Karpas-422 (cell line): ENCODE results near the gene TTC22. TPM values are rescaled to one million over a fixed set of nuclear protein-coding genes. Genes with fewer than 3 reads are reported as not detected.

ENCODE experiments used
- DNase-seq: peaks from one replicate; pipeline ENCODE4 v3.0.0-alpha.2; 2015
- H2AFZ ChIP-seq: fragments of 200-600 bp; sonication (generic); 2 replicates; pipeline ENCODE4 v1.6.1; 2014; ENCODE audit warnings: antibody characterized with exemption, low read length, mixed read lengths
- H3K27ac ChIP-seq: fragments of 200-600 bp; sonication (generic); 2 replicates; pipeline ENCODE4 v1.5.1; 2014; ENCODE audit warnings: mild to moderate bottlenecking, low read length, moderate library complexity
- H3K27me3 ChIP-seq: fragments of 200-600 bp; sonication (generic); 2 replicates; pipeline ENCODE4 v1.6.1; 2014; ENCODE audit warnings: low read length, mixed read lengths
- H3K36me3 ChIP-seq: fragments of 200-600 bp; sonication (generic); 2 replicates; pipeline ENCODE4 v1.6.1; 2014; ENCODE audit warnings: low read length, mixed read lengths; ENCODE audit not compliant: insufficient read depth
- H3K4me1 ChIP-seq: fragments of 200-600 bp; sonication (generic); 2 replicates; pipeline ENCODE4 v1.6.1; 2014; ENCODE audit warnings: mild to moderate bottlenecking, low read length, mixed read lengths
- H3K4me2 ChIP-seq: fragments of 200-600 bp; sonication (generic); 2 replicates; pipeline ENCODE4 v1.6.1; 2014; ENCODE audit warnings: low read length, low read depth, mild to moderate bottlenecking; ENCODE audit not compliant: poor library complexity, severe bottlenecking
- H3K4me3 ChIP-seq: fragments of 200-600 bp; sonication (generic); 2 replicates; pipeline ENCODE4 v1.5.1; 2014; ENCODE audit warnings: mild to moderate bottlenecking, antibody characterized with exemption, low read length, mixed read lengths
- H3K79me2 ChIP-seq: fragments of 200-600 bp; sonication (generic); 2 replicates; pipeline ENCODE4 v1.6.1; 2014; ENCODE audit warnings: mild to moderate bottlenecking, low read length, mixed read lengths
- H3K9ac ChIP-seq: fragments of 200-600 bp; sonication (generic); 2 replicates; pipeline ENCODE4 v1.6.0; 2014; ENCODE audit warnings: low read length
- H3K9me2 ChIP-seq: fragments of 200-600 bp; sonication (generic), shearing (Covaris generic); replicated peaks from 2 replicates; pipeline ENCODE4 v1.6.0; 2014; ENCODE audit warnings: mild to moderate bottlenecking, low read length, moderate library complexity; ENCODE audit not compliant: insufficient read depth
- H3K9me3 ChIP-seq: fragments of 300-700, 200-600 bp; sonication (generic); 2 replicates; pipeline ENCODE4 v1.6.1; 2014; ENCODE audit warnings: low read length, mixed read lengths
- H4K20me1 ChIP-seq: fragments of 200-600 bp; sonication (generic); 2 replicates; pipeline ENCODE4 v1.6.1; 2014; ENCODE audit warnings: mild to moderate bottlenecking, antibody characterized with exemption, low read length, low read depth; ENCODE audit not compliant: insufficient read depth
- total RNA-seq: library from RNA; depleted of rRNA; stranded (reverse); fragments of >200 nt; shearing (Covaris generic); gene quantifications from 2 replicates; pipeline ENCODE4 v1.2.3, GENCODE V29; 2014; ENCODE audit warnings: low replicate concordance

TTC22 gene
- total RNA-seq, 1 experiment from 2014 or later: not detected

- H2AFZ ChIP-seq: no peak overlapping the region
- H3K9me3 ChIP-seq: no peaks in the 10 kb centered on the region
- no peak overlapping the region for H3K4me3 ChIP-seq
- H3K36me3 ChIP-seq: no peaks in the 10 kb centered on the region
- no peaks in the 10 kb centered on the region for H4K20me1 ChIP-seq
- no peak overlapping the region for H3K27ac ChIP-seq
- H3K4me2 ChIP-seq: no peak overlapping the region
- no peaks in the 10 kb centered on the region for H3K79me2 ChIP-seq
- H3K4me1 ChIP-seq: no peaks in the 10 kb centered on the region
- H3K9me2 ChIP-seq: no peaks in the 10 kb centered on the region
- no peak overlapping the region for H3K9ac ChIP-seq
- no peak for DNase-seq
- no peaks in the 10 kb centered on the region for H3K27me3 ChIP-seq
Observed at GRCh38 chr1:54798769-54799641, 2.1 kb downstream of the TTC22 start.

GRCh38 chr1:54798206-54798605 lies 2.9 kb downstream of the TTC22 start:
- Histone ChIP-seq H3K27ac (no peak overlapping the region), H3K4me3 (no peak overlapping the region), H3K79me2 (no peaks in the 10 kb centered on the region), H3K9me3 (no peaks in the 10 kb centered on the region), H2AFZ (no peak overlapping the region), H3K36me3 (no peaks in the 10 kb centered on the region), H3K27me3 (no peaks in the 10 kb centered on the region), H3K4me2 (no peak overlapping the region), H3K9ac (no peak overlapping the region), H3K9me2 (no peaks in the 10 kb centered on the region), H3K4me1 (no peaks in the 10 kb centered on the region), H4K20me1 (no peaks in the 10 kb centered on the region)
- DNase-seq: no peak

- H3K9me3 ChIP-seq: no peaks in the 10 kb centered on the region
- H2AFZ ChIP-seq: no peak overlapping the region
- no peaks in the 10 kb centered on the region for H3K4me1 ChIP-seq
- DNase-seq: no peak
- H3K36me3 ChIP-seq: no peaks in the 10 kb centered on the region
- H3K4me2 ChIP-seq: no peak overlapping the region
- H3K27me3 ChIP-seq: no peaks in the 10 kb centered on the region
- no peaks in the 10 kb centered on the region for H3K9me2 ChIP-seq
- no peak overlapping the region for H3K27ac ChIP-seq
- no peak overlapping the region for H3K4me3 ChIP-seq
- H3K9ac ChIP-seq: no peak overlapping the region
- H4K20me1 ChIP-seq: no peaks in the 10 kb centered on the region
- H3K79me2 ChIP-seq: no peaks in the 10 kb centered on the region
Observed at GRCh38 chr1:54796902-54797301, 4.2 kb downstream of the TTC22 start.

- H3K79me2 ChIP-seq: no peaks in the 10 kb centered on the region
Observed at GRCh38 chr1:54795841-54796468, 5.2 kb downstream of the TTC22 start.

GRCh38 chr1:54795356-54795665 lies 5.8 kb downstream of the TTC22 start:
- H3K9me3 ChIP-seq: no peaks in the 10 kb centered on the region
- H3K4me3 ChIP-seq: no peak overlapping the region
- H3K79me2 ChIP-seq: no peaks in the 10 kb centered on the region
- H3K9me2 ChIP-seq: no peaks in the 10 kb centered on the region
- H4K20me1 ChIP-seq: no peaks in the 10 kb centered on the region
- no peak overlapping the region for H3K9ac ChIP-seq
- no peak for DNase-seq
- H2AFZ ChIP-seq: no peak overlapping the region
- H3K36me3 ChIP-seq: no peaks in the 10 kb centered on the region
- no peaks in the 10 kb centered on the region for H3K4me1 ChIP-seq
- H3K27ac ChIP-seq: no peak overlapping the region
- no peak overlapping the region for H3K4me2 ChIP-seq
- H3K27me3 ChIP-seq: no peaks in the 10 kb centered on the region

More at GRCh38 chr1:54795841-54796468, 5.2 kb downstream of the TTC22 start:
- no peaks in the 10 kb centered on the region for H3K4me1 ChIP-seq
- H3K4me3 ChIP-seq: no peak overlapping the region
- H3K27me3 ChIP-seq: no peaks in the 10 kb centered on the region
- H4K20me1 ChIP-seq: no peaks in the 10 kb centered on the region
- no peak overlapping the region for H2AFZ ChIP-seq
- H3K27ac ChIP-seq: no peak overlapping the region
- H3K36me3 ChIP-seq: no peaks in the 10 kb centered on the region
- H3K9me3 ChIP-seq: no peaks in the 10 kb centered on the region
- no peak overlapping the region for H3K4me2 ChIP-seq
- DNase-seq: no peak
- no peak overlapping the region for H3K9ac ChIP-seq
- no peaks in the 10 kb centered on the region for H3K9me2 ChIP-seq

- H3K4me2 ChIP-seq: no peak overlapping the region
Observed at GRCh38 chr1:54794451-54795355, 6.4 kb downstream of the TTC22 start.

GRCh38 chr1:54792686-54793282 lies 8.3 kb downstream of the TTC22 start:
- Histone ChIP-seq H3K4me3 (no peak overlapping the region), H3K27me3 (no peaks in the 10 kb centered on the region), H3K4me1 (no peaks in the 10 kb centered on the region), H2AFZ (no peak overlapping the region), H3K9ac (no peak overlapping the region), H3K79me2 (no peaks in the 10 kb centered on the region), H3K9me3 (no peaks in the 10 kb centered on the region), H3K4me2 (no peak overlapping the region), H3K36me3 (no peaks in the 10 kb centered on the region), H4K20me1 (no peaks in the 10 kb centered on the region), H3K27ac (no peak overlapping the region), H3K9me2 (no peaks in the 10 kb centered on the region)
- no peak for DNase-seq

More at GRCh38 chr1:54794451-54795355, 6.4 kb downstream of the TTC22 start:
- Histone ChIP-seq H3K27me3 (no peaks in the 10 kb centered on the region), H3K79me2 (no peaks in the 10 kb centered on the region), H3K9me3 (no peaks in the 10 kb centered on the region), H3K27ac (no peak overlapping the region), H3K9me2 (no peaks in the 10 kb centered on the region), H3K4me1 (no peaks in the 10 kb centered on the region), H3K4me3 (no peak overlapping the region), H3K36me3 (no peaks in the 10 kb centered on the region), H3K9ac (no peak overlapping the region), H2AFZ (no peak overlapping the region), H4K20me1 (no peaks in the 10 kb centered on the region)
- DNase-seq: no peak
